Parathyroid adenoma (tissue), 2 donors: ENCODE measurements around the gene TLE2.
"Not testable (repeated sequence)": the region's sequence is repeated elsewhere in the genome, so short reads cannot be mapped to it uniquely, and the experiment has no call there.

ENCODE experiments used
- H2AFZ ChIP-seq: fragments of 300-600 bp; sonication (generic); one replicate; pipeline ENCODE4 v1.7.0; 2017; ENCODE audit warnings: antibody characterized with exemption, mild to moderate bottlenecking
- H3K27ac ChIP-seq: fragments of 300-600 bp; sonication (generic); one replicate; pipeline ENCODE4 v1.7.0; 2017
- H3K27me3 ChIP-seq: fragments of 300-600 bp; sonication (generic); one replicate; pipeline ENCODE4 v1.7.0; 2017; ENCODE audit warnings: low read length; ENCODE audit not compliant: control insufficient read depth, insufficient read depth
- H3K36me3 ChIP-seq: fragments of 300-600 bp; sonication (generic); one replicate; pipeline ENCODE4 v1.7.0; 2017; ENCODE audit warnings: low read length; ENCODE audit not compliant: control insufficient read depth, insufficient read depth
- H3K4me1 ChIP-seq: fragments of 300-600 bp; sonication (generic); one replicate; pipeline ENCODE4 v1.7.0; 2017; ENCODE audit warnings: control low read depth
- H3K4me2 ChIP-seq: fragments of 300-600 bp; sonication (generic); one replicate; pipeline ENCODE4 v1.7.0; 2017; ENCODE audit warnings: low read length
- H3K4me3 ChIP-seq: fragments of 300-600 bp; sonication (generic); one replicate; pipeline ENCODE4 v1.7.0; 2017; ENCODE audit warnings: low read depth, low read length
- H3K79me2 ChIP-seq: fragments of 300-600 bp; sonication (generic); one replicate; pipeline ENCODE4 v1.7.0; 2017; ENCODE audit warnings: control low read depth
- H3K9ac ChIP-seq: fragments of 300-600 bp; sonication (generic); one replicate; pipeline ENCODE4 v1.7.0; 2017; ENCODE audit warnings: mild to moderate bottlenecking
- H3K9me3 ChIP-seq: fragments of 300-600 bp; sonication (generic); one replicate; pipeline ENCODE4 v1.7.0; 2017; ENCODE audit warnings: low read length; ENCODE audit not compliant: control insufficient read depth
- TF ChIP-seq, protein P1 (sequence below): fragments of 300-600 bp; sonication (generic); IDR thresholded peaks from one replicate; pipeline ENCODE4 v1.7.0; 2017; ENCODE audit warnings: antibody characterized with exemption, mild to moderate bottlenecking
- donor health status: primary hyperparathyroidism.

Gene TLE2

DNA sequence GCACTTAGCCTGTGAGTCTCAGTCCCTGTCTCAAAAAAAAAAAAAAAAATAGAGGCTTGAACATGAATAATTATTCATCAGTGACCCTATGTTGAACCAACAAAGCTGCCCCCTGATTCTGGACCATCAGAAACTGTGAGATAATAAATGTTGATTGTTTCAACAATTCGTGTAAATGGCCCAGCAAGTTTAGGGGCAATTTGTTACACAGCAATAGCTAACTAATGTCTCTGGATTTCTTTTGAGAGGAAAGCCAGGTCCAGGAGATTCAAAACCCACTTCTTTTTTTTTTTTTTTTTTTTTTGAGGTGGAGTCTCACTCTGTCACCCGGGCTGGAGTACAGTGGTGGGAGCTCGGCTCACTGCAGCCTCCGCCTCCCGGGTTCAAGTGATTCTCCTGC, 64.2 kb downstream of the TLE2 start:
- Histone ChIP-seq H3K79me2 (no peaks in the 10 kb centered on the region), H3K27ac (no peak overlapping the region), H3K4me3 (no peak overlapping the region), H3K36me3 (no peaks in the 10 kb centered on the region), H3K4me1 (peaks cover 15% of the 10 kb centered on the region), H3K4me2 (no peak overlapping the region), H2AFZ (no peak overlapping the region), H3K27me3 (no peaks in the 10 kb centered on the region), H3K9me3 (no peaks in the 10 kb centered on the region), H3K9ac (no peak overlapping the region)
- TF ChIP-seq, protein P1, sequence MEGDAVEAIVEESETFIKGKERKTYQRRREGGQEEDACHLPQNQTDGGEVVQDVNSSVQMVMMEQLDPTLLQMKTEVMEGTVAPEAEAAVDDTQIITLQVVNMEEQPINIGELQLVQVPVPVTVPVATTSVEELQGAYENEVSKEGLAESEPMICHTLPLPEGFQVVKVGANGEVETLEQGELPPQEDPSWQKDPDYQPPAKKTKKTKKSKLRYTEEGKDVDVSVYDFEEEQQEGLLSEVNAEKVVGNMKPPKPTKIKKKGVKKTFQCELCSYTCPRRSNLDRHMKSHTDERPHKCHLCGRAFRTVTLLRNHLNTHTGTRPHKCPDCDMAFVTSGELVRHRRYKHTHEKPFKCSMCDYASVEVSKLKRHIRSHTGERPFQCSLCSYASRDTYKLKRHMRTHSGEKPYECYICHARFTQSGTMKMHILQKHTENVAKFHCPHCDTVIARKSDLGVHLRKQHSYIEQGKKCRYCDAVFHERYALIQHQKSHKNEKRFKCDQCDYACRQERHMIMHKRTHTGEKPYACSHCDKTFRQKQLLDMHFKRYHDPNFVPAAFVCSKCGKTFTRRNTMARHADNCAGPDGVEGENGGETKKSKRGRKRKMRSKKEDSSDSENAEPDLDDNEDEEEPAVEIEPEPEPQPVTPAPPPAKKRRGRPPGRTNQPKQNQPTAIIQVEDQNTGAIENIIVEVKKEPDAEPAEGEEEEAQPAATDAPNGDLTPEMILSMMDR, result no peak

DNA sequence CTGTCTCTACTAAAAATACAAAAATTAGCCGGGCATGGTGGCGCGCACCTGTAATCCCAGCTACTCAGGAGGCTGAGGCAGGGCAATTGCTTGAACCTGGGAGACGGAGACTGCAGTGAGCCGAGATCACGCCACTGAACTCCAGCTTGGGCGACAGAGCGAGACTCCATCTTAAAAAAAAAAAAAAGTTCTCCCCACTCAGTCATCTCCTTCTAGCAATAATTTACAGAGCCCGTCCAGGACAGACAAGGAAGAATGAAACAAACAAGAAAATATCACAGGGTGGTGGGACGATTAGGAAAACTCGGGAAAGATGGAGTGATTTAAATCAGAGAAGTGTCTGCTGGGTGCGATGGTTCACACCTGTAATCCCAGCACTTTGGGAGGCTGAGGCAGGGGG, 65.4 kb downstream of the TLE2 start:
- not testable (repeated sequence) for H3K4me2 ChIP-seq, H2AFZ ChIP-seq, H3K36me3 ChIP-seq, H3K9ac ChIP-seq, H3K79me2 ChIP-seq, H3K27me3 ChIP-seq, H3K9me3 ChIP-seq, H3K4me3 ChIP-seq, H3K27ac ChIP-seq, H3K4me1 ChIP-seq

DNA sequence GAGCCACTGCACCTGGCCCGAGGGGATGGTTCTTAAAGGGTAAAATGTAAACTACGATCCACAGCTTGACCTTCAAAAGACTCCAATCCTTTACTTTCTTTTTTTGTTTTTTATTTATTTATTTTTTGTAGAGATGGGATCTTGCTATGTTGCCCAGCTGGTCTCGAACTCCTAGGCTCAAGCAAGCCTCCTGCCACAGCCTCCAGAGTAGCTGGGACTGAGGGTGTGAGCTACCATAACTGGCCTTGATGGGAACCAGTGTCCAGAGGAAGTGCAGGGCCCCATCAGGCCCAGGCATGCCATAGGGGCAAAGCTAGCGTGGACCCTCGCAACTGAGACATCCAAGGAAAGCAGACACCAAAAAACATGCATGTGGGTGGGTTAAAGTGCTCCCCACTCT, 66.0 kb downstream of the TLE2 start:
- H2AFZ ChIP-seq, result no peak overlapping the region
- H3K4me2 ChIP-seq, result no peak overlapping the region
- no peaks in the 10 kb centered on the region for H3K9me3 ChIP-seq
- H3K4me3 ChIP-seq, result no peak overlapping the region
- peaks cover 2% of the 10 kb centered on the region for H3K4me1 ChIP-seq
- no peak overlapping the region for H3K27ac ChIP-seq
- H3K36me3 ChIP-seq, result no peaks in the 10 kb centered on the region
- TF ChIP-seq, protein P1, result no peak
- H3K9ac ChIP-seq, result no peak overlapping the region
- H3K79me2 ChIP-seq, result no peaks in the 10 kb centered on the region
- H3K27me3 ChIP-seq, result no peaks in the 10 kb centered on the region

DNA sequence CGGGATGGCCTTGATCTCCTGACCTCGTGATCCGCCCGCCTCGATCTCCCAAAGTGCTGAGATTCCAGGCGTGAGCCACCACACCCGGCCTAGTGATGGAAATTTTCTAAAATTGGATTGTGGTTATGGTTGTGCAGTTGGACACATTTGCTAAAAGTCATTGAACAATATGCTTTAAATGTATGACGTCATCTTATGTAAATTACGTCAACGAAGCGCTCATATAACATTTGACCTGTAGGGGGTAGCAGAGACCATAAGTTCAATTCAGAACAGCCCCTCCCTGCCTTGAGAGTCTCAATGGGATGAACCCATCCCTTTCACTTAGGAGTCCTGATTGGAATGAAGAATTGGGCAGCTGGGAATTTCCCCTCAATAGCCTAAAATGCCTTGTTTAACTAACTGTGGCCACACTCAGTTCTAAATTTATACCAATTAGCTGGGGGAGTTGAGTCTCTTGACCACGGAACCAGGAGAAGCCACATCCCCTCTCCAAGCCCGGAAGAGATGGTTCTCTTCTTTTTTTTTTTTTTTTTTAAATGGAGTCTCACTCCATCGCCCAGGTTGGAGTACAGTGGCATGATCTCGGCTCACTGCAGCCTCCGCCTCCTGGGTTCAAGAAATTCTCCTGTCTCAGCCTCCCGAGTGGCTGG, 66.9 kb downstream of the TLE2 start:
- H3K9me3 ChIP-seq, result no peaks in the 10 kb centered on the region
- H3K27ac ChIP-seq, result no peak overlapping the region
- H3K9ac ChIP-seq, result no peak overlapping the region
- H3K4me2 ChIP-seq, result no peak overlapping the region
- no peaks in the 10 kb centered on the region for H3K27me3 ChIP-seq
- no peak overlapping the region for H3K4me3 ChIP-seq
- H3K36me3 ChIP-seq, result no peaks in the 10 kb centered on the region
- TF ChIP-seq, protein P1, result peak; percentile 89
- H2AFZ ChIP-seq, result no peak overlapping the region
- no peaks in the 10 kb centered on the region for H3K4me1 ChIP-seq
- H3K79me2 ChIP-seq, result no peaks in the 10 kb centered on the region

DNA sequence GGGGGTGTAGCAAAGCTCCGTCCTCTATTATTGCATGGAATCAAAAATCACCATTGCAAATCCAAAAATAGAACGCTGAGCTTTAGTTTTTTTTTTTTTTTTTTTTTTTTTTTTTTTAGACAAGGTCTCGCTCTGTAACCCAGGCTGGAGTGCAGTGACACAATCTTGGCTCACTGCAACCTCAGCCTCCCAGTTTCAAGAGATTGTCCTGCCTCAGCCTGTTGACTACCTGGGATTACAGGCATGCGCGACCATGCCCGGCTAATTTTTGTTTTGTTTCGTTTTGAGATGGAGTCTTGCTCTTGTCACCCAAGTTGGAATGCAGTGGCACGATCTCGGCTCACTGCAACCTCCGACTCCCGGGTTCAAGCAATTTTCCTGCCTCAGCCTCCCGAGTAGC, 69.0 kb downstream of the TLE2 start:
- H3K9me3 ChIP-seq, result no peaks in the 10 kb centered on the region
- no peaks in the 10 kb centered on the region for H3K36me3 ChIP-seq
- no peaks in the 10 kb centered on the region for H3K4me1 ChIP-seq
- H3K9ac ChIP-seq, result no peak overlapping the region
- H2AFZ ChIP-seq, result no peak overlapping the region
- H3K27me3 ChIP-seq, result no peaks in the 10 kb centered on the region
- TF ChIP-seq, protein P1, result no peak
- no peaks in the 10 kb centered on the region for H3K79me2 ChIP-seq
- no peak overlapping the region for H3K4me3 ChIP-seq
- no peak overlapping the region for H3K27ac ChIP-seq
- H3K4me2 ChIP-seq, result no peak overlapping the region
